Measurements from ENCODE around the gene NRF1.

DNA sequence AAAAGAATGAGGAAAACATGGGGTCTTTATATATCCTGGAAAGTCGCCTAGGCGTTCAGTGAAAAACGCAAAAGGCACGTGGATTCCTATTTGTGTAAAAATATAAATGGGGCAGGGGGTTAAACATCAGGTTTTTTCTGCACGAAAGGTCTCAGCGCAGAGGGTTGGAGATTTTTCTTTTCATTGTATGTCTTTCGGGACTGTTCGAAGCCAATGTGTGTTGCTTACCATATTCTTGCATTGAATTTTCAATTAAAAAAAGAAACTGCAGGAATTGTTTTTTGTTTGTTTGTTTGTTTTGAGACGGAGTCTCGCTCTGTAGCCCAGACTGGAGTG, 172.0 kb downstream of the NRF1 start:
- TF ChIP-seq, protein P1, sequence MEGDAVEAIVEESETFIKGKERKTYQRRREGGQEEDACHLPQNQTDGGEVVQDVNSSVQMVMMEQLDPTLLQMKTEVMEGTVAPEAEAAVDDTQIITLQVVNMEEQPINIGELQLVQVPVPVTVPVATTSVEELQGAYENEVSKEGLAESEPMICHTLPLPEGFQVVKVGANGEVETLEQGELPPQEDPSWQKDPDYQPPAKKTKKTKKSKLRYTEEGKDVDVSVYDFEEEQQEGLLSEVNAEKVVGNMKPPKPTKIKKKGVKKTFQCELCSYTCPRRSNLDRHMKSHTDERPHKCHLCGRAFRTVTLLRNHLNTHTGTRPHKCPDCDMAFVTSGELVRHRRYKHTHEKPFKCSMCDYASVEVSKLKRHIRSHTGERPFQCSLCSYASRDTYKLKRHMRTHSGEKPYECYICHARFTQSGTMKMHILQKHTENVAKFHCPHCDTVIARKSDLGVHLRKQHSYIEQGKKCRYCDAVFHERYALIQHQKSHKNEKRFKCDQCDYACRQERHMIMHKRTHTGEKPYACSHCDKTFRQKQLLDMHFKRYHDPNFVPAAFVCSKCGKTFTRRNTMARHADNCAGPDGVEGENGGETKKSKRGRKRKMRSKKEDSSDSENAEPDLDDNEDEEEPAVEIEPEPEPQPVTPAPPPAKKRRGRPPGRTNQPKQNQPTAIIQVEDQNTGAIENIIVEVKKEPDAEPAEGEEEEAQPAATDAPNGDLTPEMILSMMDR (IDR thresholded peaks at IDR 0.05) = no peak
- TF ChIP-seq POLR2A (IDR thresholded peaks at IDR 0.05) = no peak

All from adrenal gland (tissue), 5 donors.